Stimulated activated CD4-positive, alpha-beta T cell treated with anti-CD3 and anti-CD28 coated beads, Interleukin-15, amount 100 ng/mL, for 48 hours (primary cell): ENCODE measurements around the gene HOGA1.

ENCODE experiments used
- DNase-seq, 2 donors: peaks; one replicate each; pipeline ENCODE4 v3.0.0-alpha.2; 2020; ENCODE audit warnings: low read depth in 2 of 2

Gene HOGA1

GRCh38 chr10:97584060-97584797 is at the start of gene HOGA1:
Gene HOGA1, plus strand, starts transcription at chr10:97584389. Its CDS starts 315 bp downstream, at chr10:97584704.
- no peak for DNase-seq

DNA sequence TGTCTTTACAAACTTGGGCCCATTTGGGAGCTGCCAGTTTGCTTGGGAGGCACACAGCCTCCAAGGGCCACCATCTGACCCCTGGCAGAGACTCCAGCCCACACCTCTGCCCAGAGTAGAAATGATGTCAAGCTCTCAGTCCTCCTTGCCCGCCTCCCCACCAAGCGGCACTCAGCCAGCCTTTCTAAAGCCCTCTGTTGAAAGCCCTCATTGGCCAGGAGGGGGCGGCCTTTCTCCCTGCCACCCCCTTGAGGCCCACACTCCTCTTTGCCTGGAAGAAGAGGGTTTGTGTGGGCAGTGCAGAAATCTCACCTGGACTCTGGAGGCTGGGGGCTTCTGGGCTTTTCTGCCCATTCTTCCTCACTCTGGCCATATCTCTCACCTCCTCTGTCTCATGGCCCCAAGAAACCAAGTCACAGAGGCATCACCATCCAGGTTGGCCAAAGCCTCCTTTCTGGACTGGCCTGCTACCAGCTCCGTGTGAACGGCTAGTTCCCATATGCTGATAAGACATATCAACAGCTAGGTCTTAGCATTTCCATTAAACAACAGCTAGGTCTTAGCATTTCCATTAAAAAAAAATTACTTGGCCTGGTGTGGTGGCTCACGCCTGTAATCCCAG is 49.3 kb upstream of the HOGA1 start:
- DNase-seq = peak; percentile 10 to 34

DNA sequence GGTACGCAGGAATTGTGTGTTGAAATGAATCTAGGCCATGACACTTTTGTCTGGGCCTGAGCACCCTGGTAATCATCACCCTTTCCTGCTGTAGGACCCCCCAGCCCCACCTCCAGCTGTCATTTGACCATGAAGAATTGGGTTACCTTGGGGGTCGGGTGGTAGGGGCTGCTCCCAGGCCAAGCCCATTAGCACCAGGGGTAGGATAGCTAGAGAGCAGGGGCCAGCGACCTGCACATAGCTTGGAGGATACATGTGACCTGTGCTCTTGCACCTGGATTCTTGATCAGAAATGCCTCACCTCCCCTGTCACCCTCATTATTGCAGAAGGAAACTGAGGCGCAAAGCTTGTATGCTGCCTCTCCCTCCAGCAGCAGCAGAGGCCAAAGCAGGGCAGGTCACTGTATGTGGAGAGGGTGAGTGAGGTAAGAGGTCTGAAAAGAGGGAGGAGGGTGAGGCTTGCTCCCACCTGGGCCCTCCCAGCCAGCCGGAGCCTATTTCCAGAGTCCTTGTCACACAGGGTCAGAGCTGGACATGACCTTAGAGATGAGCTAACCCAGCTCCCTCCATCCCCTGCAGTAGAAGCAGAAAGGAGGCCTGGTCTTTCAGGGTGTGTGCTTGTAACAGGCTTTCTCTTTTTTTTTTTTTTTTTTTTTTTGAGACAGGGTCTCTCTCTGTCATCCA is 46.9 kb upstream of the HOGA1 start:
- DNase-seq = no peak

- no peak for DNase-seq
Observed at GRCh38 chr10:97538411-97538810, 45.8 kb upstream of the HOGA1 start.

DNA sequence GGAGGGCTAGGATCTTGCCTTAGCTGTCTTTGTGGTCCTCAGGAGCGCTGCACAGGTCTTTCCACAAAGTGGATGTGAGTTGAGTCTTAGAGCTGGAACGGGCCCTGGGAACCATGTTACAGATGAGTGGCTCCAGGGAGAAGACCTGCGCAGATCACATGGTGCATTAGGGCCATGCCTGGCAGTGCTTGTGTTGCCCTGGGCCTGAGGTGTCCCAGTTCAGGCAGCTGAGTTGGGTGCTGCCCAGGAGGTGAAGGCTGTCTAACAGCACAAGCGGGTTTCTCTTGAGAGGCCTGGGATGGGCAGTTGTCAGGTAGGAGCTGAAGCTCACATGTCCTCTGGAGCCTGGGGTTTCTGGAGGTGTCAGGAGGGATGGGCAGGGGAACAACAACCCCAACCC is 45.4 kb upstream of the HOGA1 start:
- no peak for DNase-seq

DNA sequence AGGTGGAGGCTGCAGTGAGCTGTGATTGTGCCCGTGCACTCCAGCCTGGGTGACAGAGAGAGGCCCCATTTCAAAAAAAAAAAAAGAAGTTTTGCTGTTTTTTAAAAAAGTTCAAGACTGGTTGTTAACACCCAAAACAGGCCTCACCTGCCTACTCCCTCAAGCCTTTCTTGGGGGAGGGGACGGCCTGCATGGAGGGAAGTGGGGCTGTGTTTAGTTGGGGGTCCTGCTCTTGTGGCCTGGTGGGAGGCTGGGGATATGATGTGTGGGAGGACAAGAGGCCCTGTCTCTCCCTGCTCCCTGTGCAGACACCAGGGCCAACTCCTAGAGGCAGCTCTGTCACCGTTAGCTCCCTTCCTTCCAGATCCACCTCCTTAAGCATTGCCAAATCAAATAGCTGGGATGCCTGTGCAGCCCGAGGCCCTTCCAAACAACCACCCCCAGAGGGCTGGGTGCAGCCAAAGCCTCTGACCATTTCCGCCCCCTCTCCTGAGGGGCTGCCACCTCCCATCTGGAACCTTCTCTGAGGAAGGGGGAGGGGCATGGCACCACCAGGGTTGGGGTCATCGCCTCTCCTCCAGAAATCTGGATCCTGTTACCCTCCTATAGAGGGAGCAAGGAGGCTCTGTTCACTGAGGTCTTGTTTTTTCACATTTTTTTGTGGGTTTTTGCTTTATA is 44.5 kb upstream of the HOGA1 start:
- DNase-seq = no peak

DNA sequence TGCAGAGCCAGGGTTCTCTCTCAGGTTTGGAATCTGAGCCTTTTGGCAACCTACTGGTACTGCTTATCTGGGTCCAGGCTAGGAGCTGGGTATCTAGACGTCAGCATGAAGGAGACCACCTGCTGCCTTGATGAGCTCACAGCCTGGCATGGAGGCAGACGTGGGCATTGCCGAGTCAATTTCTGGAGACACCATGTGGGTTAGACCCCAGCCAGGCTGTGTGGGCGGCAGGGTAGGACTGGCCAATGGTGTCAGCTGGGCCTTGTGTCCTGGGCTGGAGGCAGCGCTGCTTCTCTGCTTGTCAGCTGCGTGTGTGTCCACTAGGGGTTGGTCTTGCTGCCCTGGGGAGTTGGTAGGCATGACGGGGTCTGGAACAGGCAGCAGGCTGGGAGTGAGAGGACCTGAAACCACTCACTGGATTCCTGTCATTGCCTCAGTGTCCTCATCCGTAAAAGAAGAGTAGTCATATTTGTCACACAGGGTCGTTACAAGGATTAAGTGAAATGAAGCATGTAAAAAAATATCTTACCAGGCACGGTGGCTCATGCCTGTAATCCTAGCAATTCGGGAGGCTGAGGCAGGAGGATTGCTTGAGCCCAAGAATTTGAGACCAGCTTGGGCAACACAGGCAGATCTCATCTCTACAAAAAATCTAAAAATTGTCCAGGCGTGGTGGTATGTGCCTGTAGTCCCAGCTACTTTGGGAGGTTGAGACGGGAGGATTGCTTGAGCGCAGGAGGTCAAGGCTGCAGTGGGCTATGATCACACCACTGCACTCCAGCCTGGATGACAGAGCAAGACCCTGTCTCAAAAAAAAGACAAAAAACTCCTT is 43.3 kb upstream of the HOGA1 start:
- DNase-seq = no peak

- DNase-seq = peak; percentile 9 to 32
Observed at GRCh38 chr10:97542169-97543024, 41.8 kb upstream of the HOGA1 start.

GRCh38 chr10:97543025-97543546 is 41.1 kb upstream of the HOGA1 start:
- peak; percentile 50 to 60 for DNase-seq

DNA sequence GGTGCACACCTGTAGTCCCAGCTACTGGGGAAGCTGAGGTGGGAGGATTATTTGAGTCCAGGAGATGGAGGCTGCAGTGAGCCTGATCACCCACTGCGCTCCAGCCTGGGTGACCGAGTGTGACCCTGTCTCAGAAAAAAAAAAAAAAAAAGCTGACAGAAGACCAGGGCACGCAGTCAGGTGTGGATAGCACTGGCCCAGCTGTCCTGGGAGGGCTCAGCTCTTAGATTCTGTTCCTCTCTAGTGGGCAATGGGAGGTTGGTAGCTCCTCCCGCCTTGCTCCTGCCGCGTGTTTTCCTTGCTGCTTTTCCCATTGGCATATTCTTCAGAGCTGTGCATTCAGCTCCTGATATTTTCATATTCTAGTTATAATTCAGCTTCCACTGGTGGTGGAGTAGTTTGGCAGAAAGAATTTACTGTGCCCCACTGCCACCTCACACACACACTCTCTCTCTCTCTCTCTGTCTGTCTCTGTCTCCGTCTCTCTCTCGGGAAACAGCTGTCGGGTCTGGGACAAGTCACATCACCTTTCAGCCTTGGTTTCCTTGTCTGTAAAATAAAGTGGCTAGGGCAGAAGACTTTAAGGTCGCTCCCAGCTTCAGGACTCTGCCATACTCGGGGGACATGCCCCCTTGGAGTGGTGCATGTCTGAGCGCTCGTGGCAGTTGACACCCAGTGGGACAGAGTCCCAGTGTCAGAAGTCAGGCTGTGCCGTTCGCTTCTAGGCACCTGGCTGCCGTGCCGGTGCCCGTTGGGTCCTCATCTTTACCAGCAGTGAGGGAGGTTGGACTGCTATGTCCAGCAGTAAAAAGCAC is 37.5 kb upstream of the HOGA1 start:
- DNase-seq = no peak

DNA sequence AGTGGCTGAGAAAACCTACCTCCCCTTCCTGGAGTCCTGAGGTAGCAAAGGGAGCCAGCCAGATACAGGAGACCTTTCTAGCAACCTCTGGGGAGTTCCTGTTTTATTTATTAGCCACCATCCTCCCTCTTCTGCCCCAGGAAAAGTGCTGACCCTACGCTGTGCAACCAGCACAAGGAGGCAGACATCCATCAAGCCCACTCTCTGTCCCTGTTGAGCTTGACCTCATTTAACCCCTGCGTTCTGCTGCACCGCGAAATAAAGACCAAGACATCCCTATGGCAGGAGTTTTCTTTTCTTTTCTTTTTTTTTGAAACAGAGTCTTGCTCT is 37.0 kb upstream of the HOGA1 start:
- no peak for DNase-seq

GRCh38 chr10:97547962-97548361 is 36.2 kb upstream of the HOGA1 start:
- DNase-seq = no peak

GRCh38 chr10:97548828-97549455 is 35.2 kb upstream of the HOGA1 start:
- DNase-seq = no peak

- DNase-seq = no peak
Observed at GRCh38 chr10:97549587-97550322, 34.4 kb upstream of the HOGA1 start.

- DNase-seq = no peak
Observed at GRCh38 chr10:97550336-97551149, 33.6 kb upstream of the HOGA1 start.

GRCh38 chr10:97551271-97551670 is 32.9 kb upstream of the HOGA1 start:
- no peak for DNase-seq

DNA sequence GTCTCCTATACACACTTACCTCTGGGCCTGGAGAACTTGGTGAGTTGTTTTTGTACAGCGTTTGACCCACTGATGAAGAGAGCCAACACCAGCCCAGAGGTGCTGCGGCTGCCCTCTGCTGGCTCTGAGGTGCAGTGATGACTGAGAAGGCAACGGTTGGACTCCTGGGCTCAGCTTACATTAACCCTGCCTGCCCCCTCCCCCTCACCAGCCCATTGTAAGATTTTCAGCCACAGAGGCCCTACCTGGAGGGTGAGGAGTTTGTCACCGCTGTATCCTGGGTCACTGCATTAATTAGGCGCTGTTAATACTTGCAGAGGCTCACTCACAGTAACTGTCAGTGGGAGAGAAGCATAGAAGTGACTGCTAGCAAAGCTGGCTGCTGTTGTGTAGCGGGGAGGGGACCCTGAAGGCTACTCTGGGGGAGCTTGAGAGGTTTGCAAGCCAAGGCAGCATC is 30.6 kb upstream of the HOGA1 start:
- DNase-seq = peak; percentile 24 to 51
